ENCODE results near the gene PTPRZ1. TPM values are rescaled to one million over a fixed set of nuclear protein-coding genes. Genes with fewer than 3 reads are reported as not detected.
A peak's percentile ranks its signal among the peaks of the same experiment; 100 is the strongest.

Gene PTPRZ1
- total RNA-seq (2012; rRNA removed) = not detected in 2 replicates
- polyA plus RNA-seq (2012; rRNA removed) = not detected in 2 replicates
- not detected in 2 replicates for polyA plus RNA-seq (2012; cell fraction: cytosol; rRNA removed)
- polyA plus RNA-seq (2012; cell fraction: nucleus; rRNA removed; ENCODE audit: low replicate concordance) = not detected in 2 replicates
- percentile 0 among the genes with signal in this experiment for Bru-seq, nascent RNA
- percentile 1 among the genes with signal in this experiment for BruChase-seq, experiment 1, labeled RNA remaining after a 6-hour chase
- percentile 1 among the genes with signal in this experiment for BruChase-seq, experiment 2, labeled RNA remaining after a 2-hour chase
- long read RNA-seq = 0 reads

DNA sequence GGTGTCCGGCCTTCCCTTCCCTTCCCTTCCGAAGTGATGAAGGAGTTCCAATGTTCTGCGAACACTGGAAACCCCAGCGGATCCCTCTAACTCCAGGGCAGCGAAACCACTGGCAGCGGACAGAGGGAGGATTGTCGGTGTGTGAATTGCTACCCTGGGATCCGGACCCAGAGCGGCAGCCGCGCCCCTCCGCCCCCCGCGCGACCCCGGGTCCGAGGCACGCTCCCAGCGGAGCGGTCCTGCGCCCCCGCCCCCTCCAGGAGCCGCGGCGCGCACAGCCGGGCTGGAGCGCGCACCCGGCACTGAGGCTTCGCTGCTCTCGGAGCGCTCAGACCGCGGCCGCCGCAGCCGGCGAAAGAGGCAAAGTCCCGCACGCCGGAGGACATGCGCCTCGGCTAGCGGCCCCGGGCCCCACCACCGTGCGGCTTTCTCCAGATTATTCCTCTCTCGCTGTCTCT, at the start of gene PTPRZ1:
Gene PTPRZ1 (plus strand): TSS at position 331 of the 458 bp plus-strand sequence. CDS start 339 bp downstream, outside the sequence.
- CTCF ChIA-PET = no interaction called here
- H4K5ac ChIP-seq (ENCODE audit: low read depth, low read length) = no peak within 1 kb of the TSS

More for the DNA sequence above, at the start of gene PTPRZ1:
- POLR2A ChIA-PET (ENCODE audit: unreplicated experiment) = no interaction called here
- intact Hi-C loops (cut with micrococcal nuclease) (loop anchor here (1.0 kb wide), 1 partner anchor 121 kb away; no protein-coding TSS in a partner anchor), in situ Hi-C loops (cut with MboI; ENCODE audit: low sequenced_read_pairs) (no loop called here), dilution Hi-C loops (cut with HindIII; ENCODE audit: low sequenced_read_pairs, unreplicated experiment) (no loop called here)
- Histone ChIP-seq H3K79me1 (ENCODE audit: low read depth in 1 of 2, low read length in 2 of 2) (no peaks in the 10 kb centered on the region), H2BK5ac (ENCODE audit: low read depth, low read length, poor library complexity, severe bottlenecking) (no peak within 1 kb of the TSS), H3K9ac (ENCODE audit: low read depth, low read length) (no peak within 1 kb of the TSS), H2AK5ac (ENCODE audit: low read depth, low read length) (no peak within 1 kb of the TSS), H4K91ac (ENCODE audit: insufficient read depth, low read depth, low read length) (no peak within 1 kb of the TSS), H3K9me1 (ENCODE audit: insufficient read depth, low read length) (no peaks in the 10 kb centered on the region), H3K4me2 (ENCODE audit: low read depth, low read length) (peak within 1 kb of the TSS; percentile 83), H3K27ac (ENCODE audit: insufficient read depth, low read length) (no peak within 1 kb of the TSS), H2BK120ac (ENCODE audit: low read depth, low read length) (no peak within 1 kb of the TSS), H3K14ac (replicated peaks; ENCODE audit: low read depth, low read length) (no peak within 1 kb of the TSS), H4K8ac (ENCODE audit: low read depth in 2 of 2, low read length in 2 of 2) (no peak within 1 kb of the TSS), H2BK20ac (ENCODE audit: low read depth, low read length) (no peak within 1 kb of the TSS), H4K20me1 (ENCODE audit: insufficient read depth, low read length) (no peaks in the 10 kb centered on the region), H3K18ac (ENCODE audit: low read depth, low read length) (no peak within 1 kb of the TSS), H3K4ac (ENCODE audit: low read depth, low read length) (no peak within 1 kb of the TSS), H3K4me3 (ENCODE audit: insufficient read depth, low read depth, low read length) (peak within 1 kb of the TSS; percentile 46), H3K56ac (ENCODE audit: extremely low read depth, insufficient read depth, low read length) (no peak within 1 kb of the TSS), H3K9me3 (ENCODE audit: control insufficient read depth, insufficient read depth, low read length) (no peaks in the 10 kb centered on the region), H2BK15ac (ENCODE audit: low read depth, low read length) (no peak within 1 kb of the TSS), H2AK9ac (replicated peaks; ENCODE audit: low read depth, low read length, poor library complexity) (no peak within 1 kb of the TSS), H3K23ac (ENCODE audit: low read depth, low read length) (no peak within 1 kb of the TSS), H3K4me1 (ENCODE audit: control insufficient read depth, insufficient read depth, low read length) (no peaks in the 10 kb centered on the region), H3K27me3 (ENCODE audit: control insufficient read depth, insufficient read depth, low read length) (peaks cover 34% of the 10 kb centered on the region), H2AFZ (replicated peaks; ENCODE audit: low read length, poor library complexity) (peak within 1 kb of the TSS; percentile 84), H3K36me3 (ENCODE audit: control insufficient read depth, insufficient read depth, low read length) (no peaks in the 10 kb centered on the region)
- DNase-seq (peak; percentile 2), ATAC-seq (ENCODE audit: low read depth) (peak; percentile 91)
- 1% methylated on average over 25 of the region's 49 CpGs; no CpG with 5 or more reads in 1 of the 2 experiments for WGBS, 2 experiments (ENCODE audit: extremely low coverage in 2 of 2, insufficient read length in 1 of 2)
- no TSS peak for BruUV-seq (replicated peaks)
- TF ChIP-seq RAD21 (IDR thresholded peaks at IDR 0.05; ENCODE audit: low read length) = no peak
- TF ChIP-seq CHD1 (IDR thresholded peaks at IDR 0.05; ENCODE audit: low read depth, low read length) = no peak
- TF ChIP-seq MAZ (IDR thresholded peaks at IDR 0.05; ENCODE audit: borderline replicate concordance, low read depth, low read length) = no peak
- TF ChIP-seq BHLHE40 (IDR thresholded peaks at IDR 0.05; ENCODE audit: low read depth, low read length) = no peak
- TF ChIP-seq RCOR1 (IDR thresholded peaks at IDR 0.05; ENCODE audit: insufficient replicate concordance, low read length) = no peak
- TF ChIP-seq MAFK (IDR thresholded peaks at IDR 0.05; ENCODE audit: low read depth, low read length) = no peak
- TF ChIP-seq POLR2A (IDR thresholded peaks at IDR 0.05; ENCODE audit: low read depth, low read length) = no peak
- TF ChIP-seq, protein P1, sequence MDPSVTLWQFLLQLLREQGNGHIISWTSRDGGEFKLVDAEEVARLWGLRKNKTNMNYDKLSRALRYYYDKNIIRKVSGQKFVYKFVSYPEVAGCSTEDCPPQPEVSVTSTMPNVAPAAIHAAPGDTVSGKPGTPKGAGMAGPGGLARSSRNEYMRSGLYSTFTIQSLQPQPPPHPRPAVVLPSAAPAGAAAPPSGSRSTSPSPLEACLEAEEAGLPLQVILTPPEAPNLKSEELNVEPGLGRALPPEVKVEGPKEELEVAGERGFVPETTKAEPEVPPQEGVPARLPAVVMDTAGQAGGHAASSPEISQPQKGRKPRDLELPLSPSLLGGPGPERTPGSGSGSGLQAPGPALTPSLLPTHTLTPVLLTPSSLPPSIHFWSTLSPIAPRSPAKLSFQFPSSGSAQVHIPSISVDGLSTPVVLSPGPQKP (IDR thresholded peaks at IDR 0.05; ENCODE audit: borderline replicate concordance, low read depth, low read length) = no peak
- TF ChIP-seq CEBPB (IDR thresholded peaks at IDR 0.05; ENCODE audit: low read depth, low read length) = no peak
- no peak for TF ChIP-seq FOS (IDR thresholded peaks at IDR 0.05; ENCODE audit: low read depth, low read length)
- TF ChIP-seq RFX5 (IDR thresholded peaks at IDR 0.05; ENCODE audit: low read depth, low read length) = no peak
- TF ChIP-seq, protein P2, sequence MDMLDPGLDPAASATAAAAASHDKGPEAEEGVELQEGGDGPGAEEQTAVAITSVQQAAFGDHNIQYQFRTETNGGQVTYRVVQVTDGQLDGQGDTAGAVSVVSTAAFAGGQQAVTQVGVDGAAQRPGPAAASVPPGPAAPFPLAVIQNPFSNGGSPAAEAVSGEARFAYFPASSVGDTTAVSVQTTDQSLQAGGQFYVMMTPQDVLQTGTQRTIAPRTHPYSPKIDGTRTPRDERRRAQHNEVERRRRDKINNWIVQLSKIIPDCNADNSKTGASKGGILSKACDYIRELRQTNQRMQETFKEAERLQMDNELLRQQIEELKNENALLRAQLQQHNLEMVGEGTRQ (IDR thresholded peaks at IDR 0.05; ENCODE audit: low read depth, low read length) = no peak
- no peak for TF ChIP-seq MXI1 (IDR thresholded peaks at IDR 0.05; ENCODE audit: borderline replicate concordance, low read depth, low read length)
- TF ChIP-seq NFE2L2 (IDR thresholded peaks at IDR 0.05; ENCODE audit: low read depth, low read length) = no peak
- TF ChIP-seq SMC3 (IDR thresholded peaks at IDR 0.05; ENCODE audit: low read depth, low read length) = no peak
- TF ChIP-seq, protein P3, sequence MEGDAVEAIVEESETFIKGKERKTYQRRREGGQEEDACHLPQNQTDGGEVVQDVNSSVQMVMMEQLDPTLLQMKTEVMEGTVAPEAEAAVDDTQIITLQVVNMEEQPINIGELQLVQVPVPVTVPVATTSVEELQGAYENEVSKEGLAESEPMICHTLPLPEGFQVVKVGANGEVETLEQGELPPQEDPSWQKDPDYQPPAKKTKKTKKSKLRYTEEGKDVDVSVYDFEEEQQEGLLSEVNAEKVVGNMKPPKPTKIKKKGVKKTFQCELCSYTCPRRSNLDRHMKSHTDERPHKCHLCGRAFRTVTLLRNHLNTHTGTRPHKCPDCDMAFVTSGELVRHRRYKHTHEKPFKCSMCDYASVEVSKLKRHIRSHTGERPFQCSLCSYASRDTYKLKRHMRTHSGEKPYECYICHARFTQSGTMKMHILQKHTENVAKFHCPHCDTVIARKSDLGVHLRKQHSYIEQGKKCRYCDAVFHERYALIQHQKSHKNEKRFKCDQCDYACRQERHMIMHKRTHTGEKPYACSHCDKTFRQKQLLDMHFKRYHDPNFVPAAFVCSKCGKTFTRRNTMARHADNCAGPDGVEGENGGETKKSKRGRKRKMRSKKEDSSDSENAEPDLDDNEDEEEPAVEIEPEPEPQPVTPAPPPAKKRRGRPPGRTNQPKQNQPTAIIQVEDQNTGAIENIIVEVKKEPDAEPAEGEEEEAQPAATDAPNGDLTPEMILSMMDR (conservative IDR thresholded peaks at IDR 0.05; ENCODE audit: low read depth, low read length) = no peak
